ENCODE data around the gene MTMR12.

Gene MTMR12

GRCh38 chr5:32346869-32347268, 34.1 kb upstream of the MTMR12 start:
- TF ChIP-seq, protein P1, sequence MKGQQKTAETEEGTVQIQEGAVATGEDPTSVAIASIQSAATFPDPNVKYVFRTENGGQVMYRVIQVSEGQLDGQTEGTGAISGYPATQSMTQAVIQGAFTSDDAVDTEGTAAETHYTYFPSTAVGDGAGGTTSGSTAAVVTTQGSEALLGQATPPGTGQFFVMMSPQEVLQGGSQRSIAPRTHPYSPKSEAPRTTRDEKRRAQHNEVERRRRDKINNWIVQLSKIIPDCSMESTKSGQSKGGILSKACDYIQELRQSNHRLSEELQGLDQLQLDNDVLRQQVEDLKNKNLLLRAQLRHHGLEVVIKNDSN (IDR thresholded peaks at IDR 0.05): no peak
- TF ChIP-seq YY1 (IDR thresholded peaks at IDR 0.05; ENCODE audit: low read depth) (no peak), FOXM1 (IDR thresholded peaks at IDR 0.05; ENCODE audit: borderline replicate concordance, low read depth) (no peak), ZBTB7A (IDR thresholded peaks at IDR 0.05; ENCODE audit: low read depth) (no peak), EP300 (IDR thresholded peaks at IDR 0.05; ENCODE audit: borderline replicate concordance) (no peak), CREB1 (IDR thresholded peaks at IDR 0.05; ENCODE audit: low read depth) (no peak), TEAD4 (IDR thresholded peaks at IDR 0.05) (no peak), TAF1 (IDR thresholded peaks at IDR 0.05; ENCODE audit: low read depth) (no peak), RAD21 (IDR thresholded peaks at IDR 0.05; ENCODE audit: low read depth) (no peak), CEBPB (IDR thresholded peaks at IDR 0.05) (no peak), TCF12 (IDR thresholded peaks at IDR 0.05; ENCODE audit: low read depth) (no peak), EGR1 (IDR thresholded peaks at IDR 0.05) (no peak), REST (IDR thresholded peaks at IDR 0.05; ENCODE audit: low read depth) (no peak), NFIC (IDR thresholded peaks at IDR 0.05) (no peak)
- TF ChIP-seq, protein P2, sequence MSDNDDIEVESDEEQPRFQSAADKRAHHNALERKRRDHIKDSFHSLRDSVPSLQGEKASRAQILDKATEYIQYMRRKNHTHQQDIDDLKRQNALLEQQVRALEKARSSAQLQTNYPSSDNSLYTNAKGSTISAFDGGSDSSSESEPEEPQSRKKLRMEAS (IDR thresholded peaks at IDR 0.05): no peak

DNA sequence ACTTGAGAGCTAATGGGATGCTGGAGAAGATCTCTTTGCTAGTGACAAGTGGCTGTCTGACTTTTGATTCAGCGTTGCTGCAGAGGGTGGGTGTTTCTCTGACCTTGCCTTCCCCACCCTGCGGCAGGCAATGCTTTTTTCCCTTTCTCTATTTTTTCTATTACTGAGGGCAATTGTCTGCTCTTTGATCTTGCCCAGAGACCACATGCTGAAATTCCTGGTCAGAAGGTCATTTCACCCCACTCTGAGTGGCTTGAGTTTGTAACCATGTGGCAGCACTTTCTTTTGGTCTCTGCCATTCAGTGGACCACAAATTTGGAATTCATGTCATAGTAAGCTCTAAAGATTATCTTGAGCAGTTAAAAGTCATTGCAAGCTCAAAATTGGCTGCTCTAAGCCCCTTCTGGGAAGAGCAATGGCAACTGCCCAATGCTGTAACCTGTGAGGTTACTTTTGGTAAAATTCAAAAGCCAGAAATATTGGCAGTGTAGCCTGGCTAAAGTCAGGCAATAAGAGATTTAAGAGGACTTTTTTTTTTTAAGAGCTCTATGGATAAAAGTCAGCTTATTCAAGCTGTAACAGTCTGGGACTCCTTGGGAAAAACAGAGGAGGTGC, 30.4 kb upstream of the MTMR12 start:
- TF ChIP-seq, protein P1 (IDR thresholded peaks at IDR 0.05): no peak
- TF ChIP-seq YY1 (IDR thresholded peaks at IDR 0.05; ENCODE audit: low read depth) (no peak), FOXM1 (IDR thresholded peaks at IDR 0.05; ENCODE audit: borderline replicate concordance, low read depth) (no peak), TCF12 (IDR thresholded peaks at IDR 0.05; ENCODE audit: low read depth) (no peak), TEAD4 (IDR thresholded peaks at IDR 0.05) (no peak), NFIC (IDR thresholded peaks at IDR 0.05) (no peak)
- TF ChIP-seq, protein P2 (IDR thresholded peaks at IDR 0.05): no peak

DNA sequence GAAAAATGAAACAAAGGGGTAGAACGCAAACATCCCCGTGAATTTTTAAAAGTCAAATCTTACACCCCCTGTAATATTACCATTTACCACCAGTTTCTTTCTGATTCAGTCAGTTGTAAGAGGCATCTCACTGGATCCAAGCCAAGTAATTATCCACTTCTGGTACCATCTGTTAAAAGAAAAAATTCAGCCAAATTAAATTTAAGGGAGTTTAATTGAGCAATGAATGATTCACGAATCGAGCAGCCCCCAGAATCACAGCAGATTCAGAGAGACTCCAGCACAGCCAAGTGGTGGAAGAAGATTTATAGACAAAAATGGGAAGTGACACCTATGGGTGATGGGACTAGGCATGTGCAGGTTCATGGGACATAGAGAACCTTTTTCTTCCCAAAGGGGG, 29.9 kb upstream of the MTMR12 start:
- TF ChIP-seq FOXM1 (IDR thresholded peaks at IDR 0.05; ENCODE audit: borderline replicate concordance, low read depth) (no peak), TEAD4 (IDR thresholded peaks at IDR 0.05) (no peak), TAF1 (IDR thresholded peaks at IDR 0.05; ENCODE audit: low read depth) (no peak), YY1 (IDR thresholded peaks at IDR 0.05; ENCODE audit: low read depth) (no peak), RAD21 (IDR thresholded peaks at IDR 0.05; ENCODE audit: low read depth) (no peak), REST (IDR thresholded peaks at IDR 0.05; ENCODE audit: low read depth) (no peak), CREB1 (IDR thresholded peaks at IDR 0.05; ENCODE audit: low read depth) (no peak), EGR1 (IDR thresholded peaks at IDR 0.05) (no peak), CEBPB (IDR thresholded peaks at IDR 0.05) (no peak), EP300 (IDR thresholded peaks at IDR 0.05; ENCODE audit: borderline replicate concordance) (no peak), TCF12 (IDR thresholded peaks at IDR 0.05; ENCODE audit: low read depth) (no peak), ZBTB7A (IDR thresholded peaks at IDR 0.05; ENCODE audit: low read depth) (no peak)
- TF ChIP-seq, protein P2 (IDR thresholded peaks at IDR 0.05): no peak
- TF ChIP-seq, protein P1 (IDR thresholded peaks at IDR 0.05): no peak

DNA sequence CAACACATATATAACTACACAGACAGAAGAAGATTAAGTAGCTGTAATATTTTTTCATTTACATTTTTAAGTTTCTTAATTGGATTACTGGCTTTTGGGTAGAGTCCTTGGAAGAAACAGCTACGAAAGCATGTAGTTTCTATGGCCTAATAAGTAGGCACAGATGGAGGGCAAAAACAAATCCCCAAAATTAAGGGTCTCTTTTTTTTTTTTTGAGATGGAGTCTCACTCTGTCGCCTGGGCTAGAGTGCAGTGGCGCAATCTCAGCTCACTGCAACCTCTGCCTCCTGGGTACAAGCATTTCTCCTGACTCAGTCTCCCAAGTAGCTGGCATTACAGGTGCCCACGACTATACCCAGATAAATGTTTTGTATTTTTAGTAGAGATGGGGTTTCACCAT, 27.1 kb upstream of the MTMR12 start:
- no peak for TF ChIP-seq REST (IDR thresholded peaks at IDR 0.05; ENCODE audit: low read depth)
- TF ChIP-seq, protein P1 (IDR thresholded peaks at IDR 0.05): no peak
- no peak for TF ChIP-seq TCF12 (IDR thresholded peaks at IDR 0.05; ENCODE audit: low read depth)

Data from Ishikawa (cell line).